Measurements from ENCODE around the gene COL4A2. TPM values are rescaled to one million over a fixed set of nuclear protein-coding genes. Genes with fewer than 3 reads are reported as not detected.

Gene COL4A2
- total RNA-seq, 1 experiment from 2014 or later = 1.6 TPM

DNA sequence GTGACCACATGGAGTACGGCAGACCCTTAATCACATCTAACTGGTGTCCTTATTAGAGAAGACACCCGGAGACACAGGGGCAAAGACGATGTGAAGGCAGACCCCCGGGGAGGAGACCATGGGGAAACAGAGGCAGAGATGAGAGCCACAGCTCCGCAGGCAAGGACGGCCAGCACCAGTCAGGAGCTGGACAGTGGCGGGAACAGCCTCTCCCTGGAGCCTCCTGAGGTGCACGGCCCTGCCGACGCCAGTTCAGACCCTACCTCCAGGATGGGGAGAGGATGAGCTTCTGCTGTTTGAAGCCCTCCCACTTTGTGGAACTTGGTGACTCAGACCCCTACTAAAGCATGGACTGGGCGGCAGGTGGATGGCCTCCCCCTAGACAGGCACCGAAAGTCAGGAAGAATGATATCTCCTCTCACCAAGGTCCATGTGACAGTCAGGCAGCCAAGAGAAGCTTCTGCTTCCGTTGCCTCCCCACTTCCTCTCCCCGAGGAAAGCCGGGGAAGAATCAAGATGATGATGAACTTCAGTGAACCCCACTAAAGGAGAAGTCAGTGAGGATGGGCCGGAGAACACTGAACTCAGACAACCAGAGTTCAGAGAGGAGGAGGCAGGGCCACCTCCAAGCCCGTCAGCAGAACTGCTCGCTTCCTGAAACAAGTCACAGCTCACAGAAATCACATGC lies 229.1 kb downstream of the COL4A2 start:
- Histone ChIP-seq H3K4me2 (ENCODE audit: low read length) (no peak overlapping the region), H3K27ac (ENCODE audit: low read depth, low read length) (no peak overlapping the region), H4K20me1 (ENCODE audit: insufficient read depth) (no peaks in the 10 kb centered on the region), H3K9me3 (ENCODE audit: control insufficient read depth in 1 of 2, insufficient read depth in 1 of 2, low read depth in 1 of 2, low read length in 2 of 2) (no peaks in the 10 kb centered on the region), H3K36me3 (ENCODE audit: control insufficient read depth in 1 of 2, insufficient read depth in 2 of 2, low read length in 2 of 2) (no peaks in the 10 kb centered on the region), H3K4me3 (replicated peaks in 1 of 2; ENCODE audit: low read depth in 1 of 2, low read length in 2 of 2) (no peak overlapping the region), H2AFZ (ENCODE audit: low read depth, low read length, poor library complexity, severe bottlenecking) (no peak overlapping the region), H3K9ac (ENCODE audit: low read length) (no peak overlapping the region), H3K9me2 (ENCODE audit: insufficient read depth) (no peaks in the 10 kb centered on the region), H3K27me3 (ENCODE audit: insufficient read depth, low read length) (no peaks in the 10 kb centered on the region), H3K4me1 (ENCODE audit: control insufficient read depth in 1 of 2, insufficient read depth in 2 of 2, low read length in 2 of 2) (peaks cover 0 to 8% of the 10 kb centered on the region in 2 experiments; a peak in 1 of 4 replicates), H3K79me2 (ENCODE audit: insufficient read depth, low read length) (no peaks in the 10 kb centered on the region)
- ATAC-seq = no peak
- BruUV-seq (replicated peaks) = no TSS peak
- RAD21 ChIA-PET (ENCODE audit: low non-redundant PET in 1 of 2, low total read pairs in 2 of 2, uncharacterized antibody in 2 of 2, unreplicated experiment in 2 of 2) = no interaction called here
- intact Hi-C loops (cut with micrococcal nuclease) = no loop called here
- CTCF ChIA-PET = interaction anchor here (1.0 kb wide), 1 partner anchor 81 kb away, joined by 3 read pairs; no protein-coding TSS in a partner anchor
- TF ChIP-seq, protein P1, sequence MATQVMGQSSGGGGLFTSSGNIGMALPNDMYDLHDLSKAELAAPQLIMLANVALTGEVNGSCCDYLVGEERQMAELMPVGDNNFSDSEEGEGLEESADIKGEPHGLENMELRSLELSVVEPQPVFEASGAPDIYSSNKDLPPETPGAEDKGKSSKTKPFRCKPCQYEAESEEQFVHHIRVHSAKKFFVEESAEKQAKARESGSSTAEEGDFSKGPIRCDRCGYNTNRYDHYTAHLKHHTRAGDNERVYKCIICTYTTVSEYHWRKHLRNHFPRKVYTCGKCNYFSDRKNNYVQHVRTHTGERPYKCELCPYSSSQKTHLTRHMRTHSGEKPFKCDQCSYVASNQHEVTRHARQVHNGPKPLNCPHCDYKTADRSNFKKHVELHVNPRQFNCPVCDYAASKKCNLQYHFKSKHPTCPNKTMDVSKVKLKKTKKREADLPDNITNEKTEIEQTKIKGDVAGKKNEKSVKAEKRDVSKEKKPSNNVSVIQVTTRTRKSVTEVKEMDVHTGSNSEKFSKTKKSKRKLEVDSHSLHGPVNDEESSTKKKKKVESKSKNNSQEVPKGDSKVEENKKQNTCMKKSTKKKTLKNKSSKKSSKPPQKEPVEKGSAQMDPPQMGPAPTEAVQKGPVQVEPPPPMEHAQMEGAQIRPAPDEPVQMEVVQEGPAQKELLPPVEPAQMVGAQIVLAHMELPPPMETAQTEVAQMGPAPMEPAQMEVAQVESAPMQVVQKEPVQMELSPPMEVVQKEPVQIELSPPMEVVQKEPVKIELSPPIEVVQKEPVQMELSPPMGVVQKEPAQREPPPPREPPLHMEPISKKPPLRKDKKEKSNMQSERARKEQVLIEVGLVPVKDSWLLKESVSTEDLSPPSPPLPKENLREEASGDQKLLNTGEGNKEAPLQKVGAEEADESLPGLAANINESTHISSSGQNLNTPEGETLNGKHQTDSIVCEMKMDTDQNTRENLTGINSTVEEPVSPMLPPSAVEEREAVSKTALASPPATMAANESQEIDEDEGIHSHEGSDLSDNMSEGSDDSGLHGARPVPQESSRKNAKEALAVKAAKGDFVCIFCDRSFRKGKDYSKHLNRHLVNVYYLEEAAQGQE (IDR thresholded peaks at IDR 0.05; ENCODE audit: low read depth) = no peak
- TF ChIP-seq, protein P2, sequence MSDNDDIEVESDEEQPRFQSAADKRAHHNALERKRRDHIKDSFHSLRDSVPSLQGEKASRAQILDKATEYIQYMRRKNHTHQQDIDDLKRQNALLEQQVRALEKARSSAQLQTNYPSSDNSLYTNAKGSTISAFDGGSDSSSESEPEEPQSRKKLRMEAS (IDR thresholded peaks at IDR 0.05) = no peak
- no peak for TF ChIP-seq ELF1 (IDR thresholded peaks at IDR 0.05; ENCODE audit: borderline replicate concordance, low read depth)
- no peak for TF ChIP-seq CBX3 (IDR thresholded peaks at IDR 0.05; ENCODE audit: low read depth)
- no peak for TF ChIP-seq YY1 (IDR thresholded peaks at IDR 0.05; ENCODE audit: extremely low read depth, insufficient replicate concordance, low read depth, low read length)
- DNase-seq (ENCODE audit: low read depth, low spot score) = no peak
- POLR2A ChIA-PET = no interaction called here
